Measurements from ENCODE around the gene TAS2R20.
"Not testable (repeated sequence)": the region's sequence is repeated elsewhere in the genome, so short reads cannot be mapped to it uniquely, and the experiment has no call there.

GRCh38 chr12:11033959-11034358, 35.9 kb upstream of the TAS2R20 start:
- not testable (repeated sequence) for TF ChIP-seq CTCF (IDR thresholded peaks at IDR 0.05 in 2 of 3, conservative IDR thresholded peaks at IDR 0.05 in 1 of 3; ENCODE audit: control insufficient read depth in 2 of 3, extremely low read depth in 1 of 3, insufficient read depth in 1 of 3, low read depth in 3 of 3, low read length in 3 of 3); PAX5 (IDR thresholded peaks at IDR 0.05; ENCODE audit: borderline replicate concordance, low read depth, low read length); POLR2AphosphoS5 (IDR thresholded peaks at IDR 0.05; ENCODE audit: low read length); POLR2A (IDR thresholded peaks at IDR 0.05; ENCODE audit: low read depth, low read length); JUNB (IDR thresholded peaks at IDR 0.05); MYC (IDR thresholded peaks at IDR 0.05; ENCODE audit: insufficient read depth, insufficient read length, insufficient replicate concordance, low read length, severe bottlenecking); CEBPB (IDR thresholded peaks at IDR 0.05; ENCODE audit: borderline replicate concordance in 1 of 2, low read depth in 2 of 2, low read length in 2 of 2); ZZZ3 (IDR thresholded peaks at IDR 0.05; ENCODE audit: control insufficient read depth, insufficient read length, low read depth); CEBPZ (IDR thresholded peaks at IDR 0.05; ENCODE audit: low read depth, low read length); PKNOX1 (IDR thresholded peaks at IDR 0.05)
- TF ChIP-seq, protein P1, sequence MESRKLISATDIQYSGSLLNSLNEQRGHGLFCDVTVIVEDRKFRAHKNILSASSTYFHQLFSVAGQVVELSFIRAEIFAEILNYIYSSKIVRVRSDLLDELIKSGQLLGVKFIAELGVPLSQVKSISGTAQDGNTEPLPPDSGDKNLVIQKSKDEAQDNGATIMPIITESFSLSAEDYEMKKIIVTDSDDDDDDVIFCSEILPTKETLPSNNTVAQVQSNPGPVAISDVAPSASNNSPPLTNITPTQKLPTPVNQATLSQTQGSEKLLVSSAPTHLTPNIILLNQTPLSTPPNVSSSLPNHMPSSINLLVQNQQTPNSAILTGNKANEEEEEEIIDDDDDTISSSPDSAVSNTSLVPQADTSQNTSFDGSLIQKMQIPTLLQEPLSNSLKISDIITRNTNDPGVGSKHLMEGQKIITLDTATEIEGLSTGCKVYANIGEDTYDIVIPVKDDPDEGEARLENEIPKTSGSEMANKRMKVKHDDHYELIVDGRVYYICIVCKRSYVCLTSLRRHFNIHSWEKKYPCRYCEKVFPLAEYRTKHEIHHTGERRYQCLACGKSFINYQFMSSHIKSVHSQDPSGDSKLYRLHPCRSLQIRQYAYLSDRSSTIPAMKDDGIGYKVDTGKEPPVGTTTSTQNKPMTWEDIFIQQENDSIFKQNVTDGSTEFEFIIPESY (IDR thresholded peaks at IDR 0.05): not testable (repeated sequence)

Measured in GM12878 (cell line).